OCI-LY7 (cell line): ENCODE results near the gene FHOD3. TPM values are rescaled to one million over a fixed set of nuclear protein-coding genes. Genes with fewer than 3 reads are reported as not detected.

Source experiments
- BruUV-seq: library from RNA; stranded (reverse); fragments of 400-500 nt; replicated peaks from 2 replicates; lab custom pipeline; 2021; lab: Mats Ljungman, UMichigan
- CTCF ChIA-PET: fragments of 300-600 bp; sonication (Branson Sonifier 250); formaldehyde crosslinking; loops from one replicate; lab custom pipeline; 2022; ENCODE audit warnings: antibody characterized with exemption; ENCODE audit not compliant: unreplicated experiment; lab: Charles Lee
- POLR2A ChIA-PET: fragments of 300-600 bp; sonication (Branson Sonifier 250); formaldehyde crosslinking; loops from one replicate; lab custom pipeline; 2022; ENCODE audit warnings: antibody characterized with exemption; lab: Charles Lee
- DNase-seq: peaks from one replicate; pipeline ENCODE4 v3.0.0-alpha.2; 2015; ENCODE audit warnings: low spot score
- H2AFZ ChIP-seq: fragments of 200-600 bp; sonication (generic), shearing (Covaris generic); 2 replicates; pipeline ENCODE4 v1.6.1; 2014; ENCODE audit warnings: mild to moderate bottlenecking, antibody characterized with exemption, low read length, moderate library complexity
- H3K27ac ChIP-seq: fragments of 200-600 bp; sonication (generic); 2 replicates; pipeline ENCODE4 v1.5.1; 2014; ENCODE audit warnings: mixed run types, low read depth, mild to moderate bottlenecking, moderate library complexity, low read length, inconsistent platforms; ENCODE audit not compliant: poor library complexity, severe bottlenecking
- H3K36me3 ChIP-seq: fragments of 200-600 bp; sonication (generic); 2 replicates; pipeline ENCODE4 v1.6.1; 2014; ENCODE audit warnings: mild to moderate bottlenecking, antibody characterized with exemption, low read length, moderate library complexity, mixed read lengths; ENCODE audit not compliant: insufficient read depth
- H3K4me1 ChIP-seq: fragments of 200-600 bp; sonication (generic); 2 replicates; pipeline ENCODE4 v1.5.1; 2014; ENCODE audit warnings: mild to moderate bottlenecking, low read length; ENCODE audit not compliant: insufficient read depth, poor library complexity, severe bottlenecking
- H3K4me2 ChIP-seq: fragments of 200-600 bp; sonication (generic); 2 replicates; pipeline ENCODE4 v1.6.1; 2014; ENCODE audit warnings: mild to moderate bottlenecking, low read length
- H3K4me3 ChIP-seq: fragments of 200-600 bp; sonication (generic); 2 replicates; pipeline ENCODE4 v1.5.1; 2014; ENCODE audit warnings: mild to moderate bottlenecking, low read depth, low read length; ENCODE audit not compliant: poor library complexity, severe bottlenecking
- H3K79me2 ChIP-seq: fragments of 200-600 bp; sonication (generic); 2 replicates; pipeline ENCODE4 v1.6.1; 2016; ENCODE audit warnings: low read depth, mild to moderate bottlenecking, low read length, moderate library complexity, mixed read lengths; ENCODE audit not compliant: insufficient read depth
- H3K9me2 ChIP-seq: fragments of 200-600 bp; sonication (generic); 2 replicates; pipeline ENCODE4 v1.6.1; 2016; ENCODE audit warnings: mild to moderate bottlenecking, low read length, mixed read lengths; ENCODE audit not compliant: insufficient read depth
- H3K9me3 ChIP-seq: fragments of 200-600 bp; sonication (generic); 2 replicates; pipeline ENCODE4 v1.6.1; 2014; ENCODE audit warnings: mild to moderate bottlenecking, mixed run types, low read length, mixed read lengths
- H4K20me1 ChIP-seq: fragments of 200-600 bp; sonication (generic); 2 replicates; pipeline ENCODE4 v1.6.1; 2014; ENCODE audit warnings: mild to moderate bottlenecking, antibody characterized with exemption, low read length, moderate library complexity, mixed read lengths; ENCODE audit not compliant: insufficient read depth
- EZH2phosphoT487 ChIP-seq: fragments of 200-600 bp; sonication (generic); IDR thresholded peaks from 2 replicates; pipeline ENCODE4 v1.6.1; 2018; ENCODE audit warnings: low read depth, borderline replicate concordance, mild to moderate bottlenecking, mixed run types, antibody characterized with exemption, low read length, moderate library complexity, mixed read lengths
- intact Hi-C: fragments of 100-400 bp; cut with micrococcal nuclease; formaldehyde crosslinking; loops from one replicate; pipeline ENCODE4 v1.10.0; 2022; ENCODE audit not compliant: unreplicated experiment
- total RNA-seq, 2 experiments: library from RNA; depleted of rRNA in 1 of 2; stranded (reverse); fragments of >200 nt in 1 of 2; shearing (Covaris generic) in 1 of 2; gene quantifications; 2 replicates each; pipeline ENCODE4 v1.2.3, GENCODE V29; 2014 to 2022
- TF ChIP-seq, protein P1 (sequence below): fragments of 200-600 bp; sonication (generic); conservative IDR thresholded peaks from 2 replicates; pipeline ENCODE4 v1.5.1; 2014; ENCODE audit warnings: mild to moderate bottlenecking, antibody characterized with exemption, low read length, moderate library complexity, mixed read lengths

FHOD3 gene
- total RNA-seq, 2 experiments from 2014 or later, result 0.06 to 2.4 TPM

DNA sequence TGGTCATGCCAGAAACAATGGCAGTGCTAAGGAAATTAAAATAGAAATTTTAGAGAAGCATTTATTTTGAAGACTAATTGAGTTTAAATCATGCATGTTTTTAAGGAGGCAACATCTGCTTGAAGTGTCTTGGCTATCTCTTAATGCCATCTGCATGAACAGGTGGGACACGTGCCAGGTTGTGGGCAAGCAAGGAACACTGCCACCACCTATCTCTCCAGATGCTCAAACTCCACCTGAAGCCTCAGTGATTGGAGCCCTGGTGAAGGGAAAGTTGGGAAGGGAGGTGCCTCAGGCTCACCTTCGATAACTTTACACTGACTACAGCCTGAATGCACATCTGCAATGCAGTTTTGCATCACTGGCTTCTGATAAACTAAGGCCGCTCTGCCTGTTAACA, 439.8 kb downstream of the FHOD3 start:
- Histone ChIP-seq H3K79me2 (no peaks in the 10 kb centered on the region), H2AFZ (no peak overlapping the region), H3K4me2 (no peak overlapping the region), H3K36me3 (no peaks in the 10 kb centered on the region), H3K9me3 (no peaks in the 10 kb centered on the region), H3K27ac (no peak overlapping the region), H4K20me1 (no peaks in the 10 kb centered on the region), H3K4me1 (peaks cover 17% of the 10 kb centered on the region), H3K4me3 (no peak overlapping the region), H3K9me2 (no peaks in the 10 kb centered on the region)
- intact Hi-C loops, result loop anchor here (5.0 kb wide), 1 partner anchor 45 kb away; no protein-coding TSS in a partner anchor
- CTCF ChIA-PET, result no interaction called here
- BruUV-seq, result no TSS peak
- POLR2A ChIA-PET, result no interaction called here
- TF ChIP-seq, protein P1, sequence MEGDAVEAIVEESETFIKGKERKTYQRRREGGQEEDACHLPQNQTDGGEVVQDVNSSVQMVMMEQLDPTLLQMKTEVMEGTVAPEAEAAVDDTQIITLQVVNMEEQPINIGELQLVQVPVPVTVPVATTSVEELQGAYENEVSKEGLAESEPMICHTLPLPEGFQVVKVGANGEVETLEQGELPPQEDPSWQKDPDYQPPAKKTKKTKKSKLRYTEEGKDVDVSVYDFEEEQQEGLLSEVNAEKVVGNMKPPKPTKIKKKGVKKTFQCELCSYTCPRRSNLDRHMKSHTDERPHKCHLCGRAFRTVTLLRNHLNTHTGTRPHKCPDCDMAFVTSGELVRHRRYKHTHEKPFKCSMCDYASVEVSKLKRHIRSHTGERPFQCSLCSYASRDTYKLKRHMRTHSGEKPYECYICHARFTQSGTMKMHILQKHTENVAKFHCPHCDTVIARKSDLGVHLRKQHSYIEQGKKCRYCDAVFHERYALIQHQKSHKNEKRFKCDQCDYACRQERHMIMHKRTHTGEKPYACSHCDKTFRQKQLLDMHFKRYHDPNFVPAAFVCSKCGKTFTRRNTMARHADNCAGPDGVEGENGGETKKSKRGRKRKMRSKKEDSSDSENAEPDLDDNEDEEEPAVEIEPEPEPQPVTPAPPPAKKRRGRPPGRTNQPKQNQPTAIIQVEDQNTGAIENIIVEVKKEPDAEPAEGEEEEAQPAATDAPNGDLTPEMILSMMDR, result no peak
- no peak for TF ChIP-seq EZH2phosphoT487
- DNase-seq, result no peak

DNA sequence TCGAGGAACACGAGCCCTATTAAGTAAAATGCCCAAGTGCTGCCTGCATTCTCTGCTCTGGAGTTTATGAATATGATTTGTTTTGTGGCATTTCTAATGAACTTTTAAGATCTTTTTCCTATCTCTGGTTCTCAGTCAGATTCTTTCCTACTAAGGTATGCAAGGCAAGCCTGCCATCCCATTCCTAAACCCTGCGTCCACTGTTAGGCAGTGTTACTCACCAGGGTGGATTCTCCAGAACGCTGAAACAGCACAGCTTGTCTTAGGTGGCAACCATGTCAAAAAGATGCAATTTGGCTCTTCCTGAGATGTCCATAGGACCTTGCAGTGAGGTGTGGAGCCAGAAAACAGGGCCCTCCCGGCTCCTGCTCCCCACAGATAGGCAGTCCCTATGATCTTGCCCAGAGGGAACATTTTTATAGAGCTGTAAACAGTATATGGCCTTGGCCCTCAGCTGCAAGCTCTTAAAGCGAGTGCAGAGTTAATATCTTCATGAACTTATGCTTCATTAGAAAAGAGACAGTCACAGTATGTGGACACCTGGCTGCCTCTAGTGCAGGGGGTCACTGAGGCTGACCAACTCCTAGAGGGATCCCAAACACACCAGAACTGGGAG, 446.9 kb downstream of the FHOD3 start:
- ChIA-PET POLR2A (no interaction called here), CTCF (no interaction called here)
- intact Hi-C loops, result no loop called here
- Histone ChIP-seq H3K4me3 (no peak overlapping the region), H3K79me2 (no peaks in the 10 kb centered on the region), H3K4me1 (no peaks in the 10 kb centered on the region), H3K9me3 (no peaks in the 10 kb centered on the region), H3K9me2 (no peaks in the 10 kb centered on the region), H3K27ac (no peak overlapping the region), H3K4me2 (no peak overlapping the region), H2AFZ (no peak overlapping the region), H4K20me1 (no peaks in the 10 kb centered on the region), H3K36me3 (no peaks in the 10 kb centered on the region)
- BruUV-seq, result no TSS peak
- no peak for DNase-seq
- no peak for TF ChIP-seq EZH2phosphoT487
- TF ChIP-seq, protein P1, result no peak

DNA sequence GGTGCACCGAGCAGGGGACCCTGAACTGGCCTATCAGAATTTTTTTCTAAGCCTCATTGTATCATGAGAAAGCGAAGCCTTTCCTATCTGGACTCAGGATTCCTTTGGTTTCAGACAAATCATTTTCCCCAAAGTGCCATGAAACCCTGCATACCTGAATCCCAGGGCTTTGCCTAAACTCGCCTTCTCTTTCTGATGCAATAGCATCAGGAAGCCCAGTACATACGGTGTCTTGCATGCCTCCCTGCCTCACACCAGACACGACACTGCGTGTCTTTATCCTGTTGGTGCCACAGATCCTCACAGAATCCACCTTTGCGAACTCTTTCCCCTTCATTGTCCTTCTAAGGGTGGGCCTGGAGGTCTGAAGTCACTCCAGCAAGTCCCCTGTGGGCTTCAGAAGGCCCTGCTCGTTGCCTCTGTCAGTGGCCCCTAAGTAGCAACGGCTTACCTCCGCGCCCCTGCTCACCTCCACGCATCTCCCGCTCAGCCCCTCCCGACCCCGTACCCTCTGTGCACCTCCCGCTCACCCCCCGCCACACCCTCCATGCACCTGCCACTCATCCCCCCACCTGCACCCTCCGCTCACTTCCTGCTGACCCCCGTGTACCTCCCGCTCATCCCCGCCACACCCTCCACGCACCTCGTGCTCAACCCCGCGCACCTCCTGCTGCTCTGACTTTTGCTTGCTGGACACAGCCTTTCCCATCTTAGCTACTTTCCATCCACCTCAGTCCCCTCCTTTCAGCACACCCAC, 447.9 kb downstream of the FHOD3 start:
- Histone ChIP-seq H2AFZ (no peak overlapping the region), H3K79me2 (no peaks in the 10 kb centered on the region), H3K36me3 (no peaks in the 10 kb centered on the region), H3K9me2 (no peaks in the 10 kb centered on the region), H3K4me2 (no peak overlapping the region), H3K27ac (no peak overlapping the region), H3K4me3 (no peak overlapping the region), H3K4me1 (no peaks in the 10 kb centered on the region), H3K9me3 (no peaks in the 10 kb centered on the region), H4K20me1 (no peaks in the 10 kb centered on the region)
- intact Hi-C loops, result no loop called here
- TF ChIP-seq, protein P1, result no peak
- no peak for TF ChIP-seq EZH2phosphoT487
- ChIA-PET CTCF (no interaction called here), POLR2A (no interaction called here)
- BruUV-seq, result no TSS peak
- DNase-seq, result no peak
